Measurements from ENCODE around the gene P4HTM. TPM values are rescaled to one million over a fixed set of nuclear protein-coding genes. Genes with fewer than 3 reads are reported as not detected.

The P4HTM gene
- total RNA-seq, 1 donor from 2014 or later, result 47.1 TPM

- peak; percentile 38 for DNase-seq (ENCODE audit: low read depth)
Observed at GRCh38 chr3:48984663-48985062, 5.4 kb upstream of the P4HTM start.

GRCh38 chr3:48985831-48986376 lies 4.1 kb upstream of the P4HTM start:
- DNase-seq (ENCODE audit: low read depth), result no peak

- DNase-seq (ENCODE audit: low read depth), result no peak
Observed at GRCh38 chr3:48989126-48989795, 780 bp upstream of the P4HTM start.

GRCh38 chr3:48990636-48991469 lies 812 bp downstream of the P4HTM start:
- no peak for DNase-seq (ENCODE audit: low read depth)

- no peak for DNase-seq (ENCODE audit: low read depth)
Observed at GRCh38 chr3:48991851-48992545, 2.0 kb downstream of the P4HTM start.

- no peak for DNase-seq (ENCODE audit: low read depth)
Observed at GRCh38 chr3:48993834-48994233, 3.8 kb downstream of the P4HTM start.

- DNase-seq (ENCODE audit: low read depth), result no peak
Observed at GRCh38 chr3:48996640-48997039, 6.6 kb downstream of the P4HTM start.

GRCh38 chr3:48997102-48997635 lies 7.1 kb downstream of the P4HTM start:
- no peak for DNase-seq (ENCODE audit: low read depth)

GRCh38 chr3:48997714-48998637 lies 7.9 kb downstream of the P4HTM start:
- DNase-seq (ENCODE audit: low read depth), result no peak

GRCh38 chr3:48999085-48999858 lies 9.2 kb downstream of the P4HTM start:
- DNase-seq (ENCODE audit: low read depth), result no peak

GRCh38 chr3:49001155-49001554 lies 11.1 kb downstream of the P4HTM start:
- no peak for DNase-seq (ENCODE audit: low read depth)

- DNase-seq (ENCODE audit: low read depth), result no peak
Observed at GRCh38 chr3:49004352-49005302, 14.6 kb downstream of the P4HTM start.

GRCh38 chr3:49005303-49005680 lies 15.3 kb downstream of the P4HTM start:
- DNase-seq (ENCODE audit: low read depth), result no peak

GRCh38 chr3:49005998-49006397 lies 16.0 kb downstream of the P4HTM start:
- DNase-seq (ENCODE audit: low read depth), result no peak

- no peak for DNase-seq (ENCODE audit: low read depth)
Observed at GRCh38 chr3:49006408-49007067, 16.5 kb downstream of the P4HTM start.

- peak; percentile 94 for DNase-seq (ENCODE audit: low read depth)
Observed at GRCh38 chr3:49007068-49007770, 17.2 kb downstream of the P4HTM start, which contains the start of gene WDR6. Gene WDR6, plus strand, starts transcription at chr3:49007391. Its CDS starts 41 bp downstream, at chr3:49007432.

GRCh38 chr3:49007771-49008528 lies 17.9 kb downstream of the P4HTM start:
- DNase-seq (ENCODE audit: low read depth), result peak; percentile 44

All from renal cortical epithelial cell (primary cell).